ENCODE measurements around the gene HRG.

DNA sequence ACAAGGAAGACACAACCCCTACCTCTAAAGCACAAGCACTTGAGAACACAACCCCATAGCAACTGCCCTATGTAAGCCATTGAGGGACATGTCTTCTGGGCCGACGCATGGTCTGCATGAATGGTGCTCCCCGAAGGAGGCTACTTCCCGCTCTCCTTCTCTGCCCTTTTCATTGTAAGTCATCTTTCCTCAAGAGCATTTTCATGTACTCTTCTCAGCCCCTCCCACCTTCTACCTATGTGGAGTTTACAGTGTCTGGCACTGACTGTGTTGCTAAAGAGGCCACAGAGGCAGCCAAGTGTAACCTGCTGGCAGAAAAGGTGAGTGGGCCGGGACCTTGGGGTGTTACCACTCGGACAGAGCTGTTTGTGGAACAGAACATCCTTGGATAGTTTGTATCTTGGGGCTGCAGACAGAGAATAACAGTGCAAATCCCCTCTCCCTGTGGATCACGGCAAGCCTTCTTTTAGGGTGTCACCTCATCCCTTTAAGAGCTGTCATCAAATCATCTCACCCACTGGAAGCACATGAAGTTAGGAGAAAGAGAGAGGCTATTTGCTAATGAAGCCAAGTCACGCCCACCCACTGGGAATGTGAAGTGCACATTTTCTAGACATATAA lies 47.4 kb upstream of the HRG start:
- TF ChIP-seq, protein P1, sequence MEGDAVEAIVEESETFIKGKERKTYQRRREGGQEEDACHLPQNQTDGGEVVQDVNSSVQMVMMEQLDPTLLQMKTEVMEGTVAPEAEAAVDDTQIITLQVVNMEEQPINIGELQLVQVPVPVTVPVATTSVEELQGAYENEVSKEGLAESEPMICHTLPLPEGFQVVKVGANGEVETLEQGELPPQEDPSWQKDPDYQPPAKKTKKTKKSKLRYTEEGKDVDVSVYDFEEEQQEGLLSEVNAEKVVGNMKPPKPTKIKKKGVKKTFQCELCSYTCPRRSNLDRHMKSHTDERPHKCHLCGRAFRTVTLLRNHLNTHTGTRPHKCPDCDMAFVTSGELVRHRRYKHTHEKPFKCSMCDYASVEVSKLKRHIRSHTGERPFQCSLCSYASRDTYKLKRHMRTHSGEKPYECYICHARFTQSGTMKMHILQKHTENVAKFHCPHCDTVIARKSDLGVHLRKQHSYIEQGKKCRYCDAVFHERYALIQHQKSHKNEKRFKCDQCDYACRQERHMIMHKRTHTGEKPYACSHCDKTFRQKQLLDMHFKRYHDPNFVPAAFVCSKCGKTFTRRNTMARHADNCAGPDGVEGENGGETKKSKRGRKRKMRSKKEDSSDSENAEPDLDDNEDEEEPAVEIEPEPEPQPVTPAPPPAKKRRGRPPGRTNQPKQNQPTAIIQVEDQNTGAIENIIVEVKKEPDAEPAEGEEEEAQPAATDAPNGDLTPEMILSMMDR (IDR thresholded peaks at IDR 0.05): no peak
- no peak for TF ChIP-seq SIN3A (IDR thresholded peaks at IDR 0.05; ENCODE audit: borderline replicate concordance, insufficient read depth, low read depth, low read length)
- TF ChIP-seq, protein P2, sequence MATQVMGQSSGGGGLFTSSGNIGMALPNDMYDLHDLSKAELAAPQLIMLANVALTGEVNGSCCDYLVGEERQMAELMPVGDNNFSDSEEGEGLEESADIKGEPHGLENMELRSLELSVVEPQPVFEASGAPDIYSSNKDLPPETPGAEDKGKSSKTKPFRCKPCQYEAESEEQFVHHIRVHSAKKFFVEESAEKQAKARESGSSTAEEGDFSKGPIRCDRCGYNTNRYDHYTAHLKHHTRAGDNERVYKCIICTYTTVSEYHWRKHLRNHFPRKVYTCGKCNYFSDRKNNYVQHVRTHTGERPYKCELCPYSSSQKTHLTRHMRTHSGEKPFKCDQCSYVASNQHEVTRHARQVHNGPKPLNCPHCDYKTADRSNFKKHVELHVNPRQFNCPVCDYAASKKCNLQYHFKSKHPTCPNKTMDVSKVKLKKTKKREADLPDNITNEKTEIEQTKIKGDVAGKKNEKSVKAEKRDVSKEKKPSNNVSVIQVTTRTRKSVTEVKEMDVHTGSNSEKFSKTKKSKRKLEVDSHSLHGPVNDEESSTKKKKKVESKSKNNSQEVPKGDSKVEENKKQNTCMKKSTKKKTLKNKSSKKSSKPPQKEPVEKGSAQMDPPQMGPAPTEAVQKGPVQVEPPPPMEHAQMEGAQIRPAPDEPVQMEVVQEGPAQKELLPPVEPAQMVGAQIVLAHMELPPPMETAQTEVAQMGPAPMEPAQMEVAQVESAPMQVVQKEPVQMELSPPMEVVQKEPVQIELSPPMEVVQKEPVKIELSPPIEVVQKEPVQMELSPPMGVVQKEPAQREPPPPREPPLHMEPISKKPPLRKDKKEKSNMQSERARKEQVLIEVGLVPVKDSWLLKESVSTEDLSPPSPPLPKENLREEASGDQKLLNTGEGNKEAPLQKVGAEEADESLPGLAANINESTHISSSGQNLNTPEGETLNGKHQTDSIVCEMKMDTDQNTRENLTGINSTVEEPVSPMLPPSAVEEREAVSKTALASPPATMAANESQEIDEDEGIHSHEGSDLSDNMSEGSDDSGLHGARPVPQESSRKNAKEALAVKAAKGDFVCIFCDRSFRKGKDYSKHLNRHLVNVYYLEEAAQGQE (IDR thresholded peaks at IDR 0.05; ENCODE audit: insufficient read depth in 1 of 2, low read depth in 2 of 2, low read length in 1 of 2): no peak

Measured in Panc1 (cell line).